Stimulated activated CD4-positive, alpha-beta T cell treated with anti-CD3 and anti-CD28 coated beads, Interleukin-2, amount 100 ng/mL, for 24 hours (primary cell): ENCODE results near the gene RBM22.

Experiments used
- DNase-seq, 2 donors: peaks; one replicate each; pipeline ENCODE4 v3.0.0-alpha.2; 2020

RBM22 gene

DNA sequence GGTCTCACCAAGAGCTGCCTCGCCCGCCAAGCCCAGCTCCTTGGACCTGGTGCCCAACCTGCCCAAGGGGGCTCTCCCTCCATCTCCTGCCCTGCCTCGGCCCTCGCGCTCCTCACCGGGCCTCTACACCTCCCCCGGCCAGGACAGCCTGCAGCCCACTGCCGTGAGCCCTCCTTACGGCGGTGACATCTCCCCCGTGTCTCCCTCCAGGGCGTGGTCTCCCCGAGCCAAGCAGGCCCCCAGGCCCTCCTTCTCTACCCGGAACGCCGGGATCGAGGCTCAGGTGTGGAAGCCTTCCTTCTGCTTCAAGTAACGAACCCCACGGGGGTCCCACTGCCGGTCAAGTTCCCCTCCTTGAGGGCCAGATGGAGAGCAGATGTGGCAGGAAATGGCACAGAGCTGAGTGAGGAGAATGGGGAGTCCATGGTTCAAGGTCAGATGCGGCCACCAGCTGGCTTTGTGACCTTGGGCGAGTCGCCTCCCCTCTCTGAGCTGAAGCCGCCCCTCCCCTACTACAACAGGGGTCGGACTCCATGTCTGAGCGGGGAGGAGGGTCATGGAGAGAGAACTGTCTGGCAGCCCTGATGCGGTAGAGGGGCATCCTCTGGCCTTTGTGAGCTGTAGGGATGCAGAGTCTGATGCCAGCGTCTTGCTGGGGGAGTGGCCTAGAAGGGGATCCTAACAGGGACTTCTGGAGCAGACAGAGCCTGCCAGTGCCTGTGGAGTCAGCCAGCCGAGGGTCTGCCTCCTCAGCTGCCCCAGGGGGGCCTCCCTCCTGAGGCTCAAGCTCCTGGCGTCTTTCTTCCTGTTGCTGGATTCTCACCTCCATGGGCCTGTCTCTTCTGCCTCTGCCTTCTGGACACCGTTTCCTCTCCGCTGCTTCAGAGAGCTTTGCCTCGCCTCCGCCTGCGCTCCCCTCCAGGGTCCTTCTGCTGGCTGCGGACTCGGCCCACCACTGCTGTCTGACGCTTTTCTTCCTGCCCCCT is 50.5 kb downstream of the RBM22 start:
- no peak for DNase-seq

DNA sequence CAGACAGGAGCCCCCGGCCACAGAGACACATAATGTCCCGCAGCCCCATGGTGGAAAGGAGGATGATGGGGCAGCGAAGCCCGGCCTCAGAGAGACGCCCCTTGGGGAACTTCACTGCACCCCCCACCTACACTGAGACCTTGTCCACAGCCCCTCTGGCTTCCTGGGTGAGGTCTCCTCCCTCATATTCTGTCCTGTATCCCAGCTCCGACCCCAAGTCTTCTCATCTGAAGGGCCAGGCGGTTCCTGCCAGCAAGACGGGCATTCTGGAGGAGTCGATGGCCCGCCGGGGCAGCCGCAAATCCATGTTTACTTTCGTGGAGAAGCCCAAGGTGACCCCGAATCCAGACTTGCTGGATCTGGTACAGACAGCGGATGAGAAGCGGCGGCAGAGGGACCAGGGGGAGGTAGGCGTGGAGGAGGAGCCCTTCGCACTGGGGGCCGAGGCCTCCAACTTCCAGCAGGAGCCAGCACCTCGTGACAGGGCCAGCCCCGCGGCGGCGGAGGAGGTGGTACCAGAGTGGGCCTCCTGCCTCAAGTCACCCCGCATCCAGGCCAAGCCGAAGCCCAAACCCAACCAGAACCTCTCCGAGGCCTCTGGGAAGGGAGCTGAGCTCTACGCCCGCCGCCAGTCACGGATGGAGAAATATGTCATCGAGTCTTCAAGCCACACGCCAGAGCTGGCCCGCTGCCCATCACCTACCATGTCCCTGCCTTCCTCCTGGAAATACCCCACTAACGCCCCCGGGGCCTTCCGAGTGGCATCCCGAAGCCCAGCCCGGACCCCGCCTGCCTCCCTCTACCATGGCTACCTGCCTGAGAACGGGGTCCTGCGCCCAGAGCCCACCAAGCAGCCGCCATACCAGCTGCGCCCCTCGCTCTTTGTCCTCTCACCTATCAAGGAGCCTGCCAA is 51.5 kb downstream of the RBM22 start:
- no peak for DNase-seq

DNA sequence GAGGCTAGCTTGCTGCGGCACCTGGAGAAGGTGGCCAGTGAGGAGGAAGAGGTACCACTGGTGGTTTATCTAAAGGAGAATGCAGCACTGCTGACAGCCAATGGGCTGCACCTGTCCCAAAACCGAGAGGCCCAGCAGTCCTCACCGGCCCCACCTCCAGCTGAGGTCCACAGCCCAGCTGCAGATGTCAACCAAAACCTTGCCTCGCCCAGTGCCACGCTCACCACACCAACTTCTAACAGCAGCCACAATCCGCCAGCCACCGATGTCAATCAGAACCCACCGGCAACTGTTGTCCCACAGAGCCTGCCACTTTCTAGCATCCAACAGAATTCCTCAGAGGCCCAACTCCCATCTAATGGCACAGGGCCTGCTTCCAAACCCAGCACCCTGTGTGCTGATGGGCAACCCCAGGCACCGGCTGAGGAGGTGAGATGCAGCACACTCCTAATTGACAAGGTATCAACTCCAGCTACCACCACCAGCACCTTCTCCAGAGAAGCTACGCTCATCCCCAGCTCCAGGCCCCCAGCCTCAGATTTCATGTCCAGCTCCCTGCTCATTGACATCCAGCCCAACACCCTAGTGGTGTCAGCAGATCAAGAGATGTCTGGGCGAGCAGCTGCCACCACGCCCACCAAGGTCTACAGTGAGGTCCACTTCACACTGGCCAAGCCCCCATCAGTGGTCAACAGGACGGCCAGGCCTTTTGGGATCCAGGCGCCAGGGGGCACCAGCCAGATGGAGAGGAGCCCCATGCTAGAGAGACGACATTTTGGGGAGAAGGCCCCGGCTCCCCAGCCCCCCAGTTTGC is 52.4 kb downstream of the RBM22 start:
- DNase-seq: no peak

DNA sequence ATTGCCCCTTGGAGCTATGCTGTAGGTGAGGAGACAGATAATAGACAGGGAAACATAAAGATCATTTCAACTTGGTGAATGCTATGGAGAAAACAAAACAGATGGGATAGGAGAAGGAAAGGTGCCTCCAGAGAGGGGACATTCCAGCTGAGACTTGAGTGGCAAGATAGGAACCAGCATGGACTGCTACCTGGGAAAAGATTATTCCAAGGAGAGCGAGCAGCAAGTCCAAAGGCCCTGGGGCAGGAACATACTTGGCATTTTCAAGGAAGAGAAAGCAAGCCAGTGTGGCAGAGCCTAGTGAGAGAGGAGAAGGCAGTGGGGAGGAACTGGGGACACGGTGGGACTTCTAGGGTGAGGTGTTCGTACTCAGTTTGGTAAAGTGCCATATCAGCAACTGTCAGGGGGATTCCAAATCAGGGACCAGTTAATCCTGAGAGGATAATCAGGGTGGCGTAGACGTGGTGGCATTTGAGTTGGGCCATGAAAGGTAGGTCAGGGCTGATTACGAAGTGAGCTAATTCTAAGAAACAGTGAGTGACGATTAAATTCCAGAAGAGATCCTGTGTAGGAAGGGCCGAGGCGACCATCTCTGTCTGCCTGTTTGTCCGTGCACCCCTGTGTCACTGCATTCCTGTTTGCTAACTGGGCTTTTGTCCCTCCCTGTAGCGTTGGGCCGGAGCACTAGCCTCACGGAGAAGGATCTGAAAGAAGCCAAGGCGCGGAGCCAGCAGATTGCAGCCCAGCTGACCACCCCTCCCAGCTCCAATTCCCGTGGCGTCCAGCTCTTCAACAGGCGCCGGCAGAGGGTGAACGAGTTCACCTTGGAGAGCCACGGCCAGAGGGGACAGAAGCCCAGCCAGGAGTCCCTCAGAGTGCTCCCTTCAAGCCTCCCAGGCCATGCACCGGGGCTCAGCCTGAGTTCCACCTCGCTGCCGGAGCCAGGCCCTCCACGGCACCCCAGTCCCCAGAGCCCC is 53.3 kb downstream of the RBM22 start:
- no peak for DNase-seq

DNA sequence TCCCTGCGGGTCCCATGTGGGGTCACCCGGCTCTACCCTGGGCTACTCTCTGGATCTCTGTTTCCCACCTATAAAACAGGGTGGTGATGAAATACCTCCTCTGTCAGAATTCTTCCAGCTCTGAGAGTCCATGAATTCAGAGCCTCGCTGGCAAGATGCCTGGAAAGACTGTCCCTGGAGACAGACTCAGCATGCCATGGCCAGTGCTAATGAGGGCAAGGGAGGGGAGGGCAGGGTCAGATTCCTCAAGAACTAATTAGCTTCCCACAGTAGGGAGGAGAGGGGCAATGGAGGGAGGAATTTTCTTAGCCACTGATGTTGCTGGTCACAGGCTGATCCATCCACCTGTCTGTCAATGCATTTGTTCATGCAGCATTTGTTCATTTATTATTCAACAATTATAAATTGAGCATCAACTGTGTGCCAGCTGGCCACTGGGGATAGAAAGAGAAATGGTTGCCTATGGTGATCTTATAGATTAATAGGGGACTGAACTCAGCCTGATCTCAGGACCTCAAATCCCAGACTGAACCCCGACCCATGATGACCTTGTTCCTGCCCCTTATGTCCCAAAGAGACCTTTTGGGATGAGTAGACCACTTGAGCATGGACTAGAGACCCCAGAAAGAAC is 55.7 kb downstream of the RBM22 start:
- no peak for DNase-seq

DNA sequence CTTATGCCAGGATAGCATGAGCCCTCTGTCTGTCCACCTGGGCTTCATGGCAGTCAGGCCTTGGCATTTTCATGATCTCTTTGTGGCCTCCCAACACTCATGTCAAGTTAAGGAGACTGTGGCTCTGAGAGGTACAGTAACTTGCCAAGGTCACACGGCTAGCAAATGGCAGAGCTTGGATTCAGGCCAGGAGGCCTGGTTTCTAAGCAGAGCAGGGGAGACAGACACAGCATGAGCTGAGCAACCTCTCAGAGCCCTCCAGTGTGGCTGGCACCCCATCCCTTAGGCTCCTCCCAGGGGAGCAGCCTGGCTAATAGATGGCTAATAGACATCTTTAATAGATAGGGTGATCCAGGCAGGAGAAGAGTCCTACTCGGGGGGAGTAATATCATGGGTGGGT is 56.3 kb downstream of the RBM22 start:
- no peak for DNase-seq

DNA sequence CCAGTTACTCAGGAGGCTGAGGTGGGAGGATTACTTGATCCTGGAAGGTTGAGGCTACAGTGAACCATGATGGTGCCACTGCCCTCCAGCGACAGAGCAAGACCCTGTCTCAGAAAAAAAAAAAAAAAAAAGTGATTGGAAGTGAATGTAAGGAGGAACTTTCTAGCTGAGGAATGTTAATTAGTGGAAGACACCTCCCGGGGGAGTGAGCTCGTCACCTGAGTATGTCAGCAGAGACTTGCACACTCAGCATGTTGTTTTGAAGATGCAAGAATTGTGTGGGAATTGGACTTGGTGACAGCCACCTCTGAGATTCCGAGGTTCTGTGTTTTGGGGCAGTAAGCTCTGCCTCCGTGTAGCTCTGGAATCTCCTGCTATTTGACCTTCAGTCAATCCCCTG is 56.8 kb downstream of the RBM22 start:
- DNase-seq: no peak

DNA sequence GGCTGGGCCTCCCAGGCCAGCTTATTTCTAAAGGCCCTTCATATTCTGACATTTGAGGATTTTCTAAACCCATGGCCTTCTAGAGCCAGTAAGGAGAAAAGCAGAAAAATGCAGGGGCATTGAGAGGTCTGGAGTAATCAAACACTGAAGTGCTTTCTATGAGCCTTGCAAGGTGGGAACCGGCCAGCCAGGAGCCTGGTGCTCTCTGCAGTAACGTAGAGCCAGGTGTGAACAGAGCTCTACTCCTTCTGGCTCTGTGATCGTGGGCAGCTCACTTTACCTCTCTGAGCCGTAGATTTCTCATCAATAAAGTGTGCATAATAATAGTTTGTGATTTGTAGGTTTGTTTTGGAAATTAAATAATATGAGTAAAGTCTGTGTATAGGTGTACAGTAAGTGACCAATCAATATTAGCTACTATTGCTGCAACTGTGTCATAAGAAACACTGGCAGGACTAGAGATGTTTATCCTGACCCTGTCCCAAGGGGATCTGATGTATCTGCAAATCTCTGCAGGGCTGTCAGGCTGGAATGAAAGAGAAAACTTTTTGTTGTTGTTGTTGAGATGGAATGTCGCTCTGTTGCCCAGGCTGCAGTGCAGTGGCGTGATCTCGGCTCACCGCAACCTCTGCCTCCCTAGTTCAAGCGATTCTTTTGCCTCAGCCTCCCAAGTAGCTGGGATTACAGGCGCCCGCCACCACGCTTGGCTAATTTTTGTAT is 57.7 kb downstream of the RBM22 start:
- DNase-seq: no peak

DNA sequence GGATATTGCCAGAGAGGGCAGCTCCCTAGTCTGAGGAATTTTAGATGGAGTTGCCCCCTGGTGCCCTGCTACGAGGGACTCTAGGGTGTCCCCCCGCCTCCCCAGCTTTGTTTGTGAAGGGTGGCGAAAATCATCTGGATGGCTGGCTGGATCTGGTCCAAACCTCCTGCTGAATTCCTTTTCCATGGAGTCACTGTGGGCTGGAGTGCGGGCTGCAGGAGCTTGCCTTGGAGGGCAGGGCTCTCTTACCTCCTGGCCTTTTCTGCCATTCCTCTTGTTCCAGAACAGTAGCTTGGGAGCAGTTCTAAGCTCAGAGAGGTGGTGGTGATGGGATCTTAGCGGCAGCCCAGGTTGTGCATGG is 58.3 kb downstream of the RBM22 start:
- DNase-seq: no peak

DNA sequence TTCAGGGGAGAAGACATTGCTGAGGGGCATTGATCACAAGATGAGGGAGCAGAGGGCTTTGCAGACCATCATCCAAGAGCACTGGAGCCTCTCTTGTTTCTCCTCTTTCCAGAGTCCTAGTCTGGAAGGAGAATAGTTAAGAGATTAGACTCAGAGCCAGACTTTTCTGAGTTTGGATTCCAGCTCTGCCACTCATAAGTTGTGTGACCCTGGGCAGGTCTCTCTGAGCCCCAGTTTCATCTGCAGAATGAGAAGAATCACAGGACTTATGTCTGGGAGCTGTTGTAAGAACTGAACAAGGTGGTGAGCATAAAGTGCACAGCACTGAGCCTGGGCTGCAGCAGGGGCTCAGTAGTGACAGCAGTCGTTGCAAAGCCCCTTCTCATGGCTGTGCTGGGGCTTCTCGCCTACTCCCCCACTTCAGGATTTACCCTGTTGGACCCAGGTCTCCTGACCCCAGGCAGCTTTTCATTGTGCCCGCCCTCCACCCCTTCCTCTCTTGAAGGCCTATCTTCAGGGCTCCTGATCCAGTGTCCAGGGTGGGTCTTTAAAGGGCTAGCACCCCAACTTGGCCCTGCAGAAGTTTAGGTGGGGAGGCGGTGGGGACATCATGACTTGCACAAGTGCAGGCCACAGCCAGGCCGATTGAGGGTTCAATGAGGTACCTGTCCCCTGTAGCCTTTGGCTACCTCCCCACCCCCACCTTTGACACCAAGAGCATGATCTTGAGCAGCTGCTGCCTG is 58.9 kb downstream of the RBM22 start:
- DNase-seq: no peak

DNA sequence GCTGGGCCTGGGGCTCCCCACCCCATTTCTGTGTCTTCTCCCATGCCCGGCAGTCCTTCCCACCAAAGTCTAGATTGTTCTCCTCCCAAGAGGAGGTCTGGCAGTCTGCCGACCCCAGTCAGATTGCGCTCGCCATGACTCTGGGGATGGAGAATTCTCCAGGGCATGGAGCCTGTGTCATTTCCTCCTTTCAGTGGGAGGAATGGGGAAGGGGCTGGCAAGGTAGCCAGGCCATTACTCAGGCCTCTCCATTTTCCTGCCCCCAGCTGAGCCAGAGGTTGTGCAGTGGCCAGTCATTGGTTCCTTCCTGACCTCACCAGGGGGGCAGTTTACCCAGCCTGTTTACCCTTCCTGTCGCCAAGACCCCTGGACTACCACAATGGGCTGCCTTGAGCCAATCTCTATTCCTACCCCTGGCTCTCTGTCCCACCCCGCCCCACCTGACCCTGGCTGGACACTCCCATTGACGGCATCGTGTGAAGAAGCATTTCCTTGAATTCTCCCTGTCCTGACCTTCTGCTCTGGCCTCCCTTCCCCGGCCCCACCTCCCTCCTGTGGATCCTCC is 59.8 kb downstream of the RBM22 start:
- DNase-seq: no peak
